Gastrocnemius medialis (tissue), 4 donors: ENCODE measurements around the gene EYS. TPM values are rescaled to one million over a fixed set of nuclear protein-coding genes. Genes with fewer than 3 reads are reported as not detected.

ENCODE experiments used
- ATAC-seq, 2 donors: fragments of 150-250 bp; one replicate each; pipeline ENCODE4 v1.9.1; 2016
- DNase-seq, 2 donors: peaks; one replicate each; pipeline ENCODE4 v3.0.0-alpha.2; 2019
- H3K27ac ChIP-seq, 4 donors: fragments of 200-600 bp; sonication (generic); 1 replicate in 1 of 4; 2 replicates in 3 of 4; pipeline ENCODE4 v1.5.1; 2016 to 2018; ENCODE audit warnings: mild to moderate bottlenecking in 2 of 4, moderate library complexity in 1 of 4
- H3K27me3 ChIP-seq, 3 donors: fragments of 200-600 bp; sonication (generic) in 2 of 3; 1 replicate in 1 of 3; 2 replicates in 2 of 3; pipeline versions ENCODE4 v1.5.1 to v1.6.0; 2016 to 2019; ENCODE audit warnings: mild to moderate bottlenecking in 1 of 3, moderate library complexity in 1 of 3
- H3K36me3 ChIP-seq, 2 donors: fragments of 200-600 bp; sonication (generic) in 1 of 2; one replicate each; pipeline ENCODE4 v1.5.1; 2017 to 2018
- H3K4me1 ChIP-seq, 2 donors: fragments of 200-600 bp; sonication (generic) in 1 of 2; one replicate each; pipeline ENCODE4 v1.5.1; 2016 to 2017; ENCODE audit warnings: mild to moderate bottlenecking in 2 of 2
- H3K4me3 ChIP-seq, 4 donors: fragments of 200-600 bp; sonication (generic) in 3 of 4; 1 replicate in 1 of 4; 2 replicates in 3 of 4; pipeline ENCODE4 v1.5.1; 2016 to 2019; ENCODE audit warnings: mild to moderate bottlenecking in 2 of 4
- H3K9me3 ChIP-seq, 3 donors: fragments of 200-600 bp; sonication (generic) in 2 of 3; 1 replicate in 1 of 3; 2 replicates in 2 of 3; pipeline ENCODE4 v1.5.1; 2016 to 2019
- POLR2A ChIP-seq, 2 donors: fragments of 450-650 bp; IDR thresholded peaks; one replicate each; pipeline ENCODE4 v1.6.1; 2017; ENCODE audit warnings: antibody characterized with exemption in 2 of 2, mild to moderate bottlenecking in 2 of 2, moderate library complexity in 2 of 2
- in situ Hi-C, 4 donors: fragments of 200-750 bp; cut with MboI; loops; one replicate each; pipeline versions ENCODE4 v1.15.0 to v1.8.0; 2017; ENCODE audit warnings: low sequenced_read_pairs in 4 of 4
- intact Hi-C: fragments of 100-400 bp; cut with DNase I; formaldehyde crosslinking; loops from one replicate; pipeline ENCODE4 v1.15.1; 2023; ENCODE audit warnings: low total_unique reads
- total RNA-seq, 4 donors: library from RNA; depleted of rRNA; stranded (reverse); fragments of >200 nt; gene quantifications; one replicate each; pipeline versions ENCODE4 v1.1.0 to v1.2.3, GENCODE V29; 2016
- TF ChIP-seq, protein P1 (sequence below), 5 experiments: fragments of 450-650 bp in 3 of 5; fragments of 200-600 bp in 2 of 5; sonication (generic) in 2 of 5; IDR thresholded peaks in 4 of 5; conservative IDR thresholded peaks in 1 of 5; 1 replicate in 4 of 5; 2 replicates in 1 of 5; pipeline ENCODE4 v1.5.1; 2016 to 2019; ENCODE audit warnings: antibody characterized with exemption in 5 of 5, mild to moderate bottlenecking in 3 of 5, moderate library complexity in 3 of 5

EYS gene
- total RNA-seq, 4 donors from 2014 or later = 0.20 TPM; not detected in 3

- Histone ChIP-seq H3K9me3 (no peaks in the 10 kb centered on the region), H3K36me3 (no peaks in the 10 kb centered on the region), H3K27ac (no peak overlapping the region), H3K4me3 (no peak overlapping the region), H3K4me1 (no peaks in the 10 kb centered on the region), H3K27me3 (no peaks in the 10 kb centered on the region)
- no peak for ATAC-seq
- intact Hi-C loops (no loop called here), in situ Hi-C loops (no loop called here)
- DNase-seq = no peak
- TF ChIP-seq POLR2A (IDR thresholded peaks at IDR 0.05) = no peak
- TF ChIP-seq, protein P1, sequence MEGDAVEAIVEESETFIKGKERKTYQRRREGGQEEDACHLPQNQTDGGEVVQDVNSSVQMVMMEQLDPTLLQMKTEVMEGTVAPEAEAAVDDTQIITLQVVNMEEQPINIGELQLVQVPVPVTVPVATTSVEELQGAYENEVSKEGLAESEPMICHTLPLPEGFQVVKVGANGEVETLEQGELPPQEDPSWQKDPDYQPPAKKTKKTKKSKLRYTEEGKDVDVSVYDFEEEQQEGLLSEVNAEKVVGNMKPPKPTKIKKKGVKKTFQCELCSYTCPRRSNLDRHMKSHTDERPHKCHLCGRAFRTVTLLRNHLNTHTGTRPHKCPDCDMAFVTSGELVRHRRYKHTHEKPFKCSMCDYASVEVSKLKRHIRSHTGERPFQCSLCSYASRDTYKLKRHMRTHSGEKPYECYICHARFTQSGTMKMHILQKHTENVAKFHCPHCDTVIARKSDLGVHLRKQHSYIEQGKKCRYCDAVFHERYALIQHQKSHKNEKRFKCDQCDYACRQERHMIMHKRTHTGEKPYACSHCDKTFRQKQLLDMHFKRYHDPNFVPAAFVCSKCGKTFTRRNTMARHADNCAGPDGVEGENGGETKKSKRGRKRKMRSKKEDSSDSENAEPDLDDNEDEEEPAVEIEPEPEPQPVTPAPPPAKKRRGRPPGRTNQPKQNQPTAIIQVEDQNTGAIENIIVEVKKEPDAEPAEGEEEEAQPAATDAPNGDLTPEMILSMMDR (IDR thresholded peaks at IDR 0.05 in 4 of 5, conservative IDR thresholded peaks at IDR 0.05 in 1 of 5) = no peak
Observed at GRCh38 chr6:64838726-64839125, 868.3 kb downstream of the EYS start.

DNA sequence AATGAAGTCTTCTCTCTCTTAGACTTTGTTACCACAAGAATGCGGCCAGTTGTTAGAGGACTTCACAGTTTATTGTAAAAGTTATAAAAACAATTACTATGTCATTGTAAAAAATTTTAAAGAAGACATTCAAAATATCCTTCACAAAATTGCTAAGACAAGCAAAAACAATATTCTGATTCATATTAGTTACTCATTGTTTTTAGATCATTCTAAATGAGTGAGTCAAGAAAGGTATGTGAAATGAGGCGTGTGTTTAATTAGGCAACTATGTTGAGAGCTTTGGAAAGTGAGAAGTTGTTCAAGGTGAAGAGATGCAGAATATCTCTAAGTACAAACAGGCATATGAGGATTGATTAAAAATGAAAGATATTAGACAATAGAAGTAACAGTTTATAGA, 875.3 kb downstream of the EYS start:
- TF ChIP-seq POLR2A (IDR thresholded peaks at IDR 0.05) = no peak
- TF ChIP-seq, protein P1 (IDR thresholded peaks at IDR 0.05 in 4 of 5, conservative IDR thresholded peaks at IDR 0.05 in 1 of 5) = no peak
- in situ Hi-C loops (no loop called here), intact Hi-C loops (no loop called here)
- Histone ChIP-seq H3K4me3 (no peak overlapping the region), H3K27ac (no peak overlapping the region), H3K4me1 (no peaks in the 10 kb centered on the region), H3K36me3 (no peaks in the 10 kb centered on the region), H3K27me3 (no peaks in the 10 kb centered on the region), H3K9me3 (no peaks in the 10 kb centered on the region)
- no peak for ATAC-seq
- no peak for DNase-seq

GRCh38 chr6:64817525-64817924, 889.5 kb downstream of the EYS start:
- ATAC-seq = no peak
- Histone ChIP-seq H3K4me1 (no peaks in the 10 kb centered on the region), H3K27ac (no peak overlapping the region), H3K4me3 (no peak overlapping the region), H3K27me3 (no peaks in the 10 kb centered on the region), H3K9me3 (no peaks in the 10 kb centered on the region), H3K36me3 (no peaks in the 10 kb centered on the region)
- no peak for TF ChIP-seq POLR2A (IDR thresholded peaks at IDR 0.05)
- TF ChIP-seq, protein P1 (IDR thresholded peaks at IDR 0.05 in 4 of 5, conservative IDR thresholded peaks at IDR 0.05 in 1 of 5) = no peak
- no peak for DNase-seq
- in situ Hi-C loops = no loop called here
- intact Hi-C loops = no loop called here

DNA sequence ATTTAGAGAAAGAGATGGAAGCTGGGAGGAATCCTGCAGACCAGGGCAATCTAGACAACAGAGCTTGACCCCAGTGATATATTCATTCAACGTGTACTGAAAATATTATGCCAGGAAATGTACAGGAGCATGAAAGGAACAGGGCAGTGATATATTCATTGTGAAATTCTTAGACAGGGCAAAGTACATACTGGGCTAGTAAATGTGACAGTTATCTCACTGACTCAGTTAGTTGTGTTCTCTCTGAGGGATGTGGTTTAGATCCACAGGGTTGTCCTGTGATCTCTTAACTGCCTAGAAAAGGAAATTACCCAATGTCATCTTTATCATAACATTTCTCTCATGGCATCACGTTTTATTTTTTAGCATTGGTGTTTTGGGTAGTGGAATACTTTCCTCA, 891.3 kb downstream of the EYS start:
- Histone ChIP-seq H3K36me3 (no peaks in the 10 kb centered on the region), H3K9me3 (no peaks in the 10 kb centered on the region), H3K27ac (no peak overlapping the region), H3K27me3 (no peaks in the 10 kb centered on the region), H3K4me3 (no peak overlapping the region), H3K4me1 (no peaks in the 10 kb centered on the region)
- DNase-seq (no peak), ATAC-seq (no peak)
- no peak for TF ChIP-seq POLR2A (IDR thresholded peaks at IDR 0.05)
- TF ChIP-seq, protein P1 (IDR thresholded peaks at IDR 0.05 in 4 of 5, conservative IDR thresholded peaks at IDR 0.05 in 1 of 5) = no peak
- intact Hi-C loops (no loop called here), in situ Hi-C loops (no loop called here)

DNA sequence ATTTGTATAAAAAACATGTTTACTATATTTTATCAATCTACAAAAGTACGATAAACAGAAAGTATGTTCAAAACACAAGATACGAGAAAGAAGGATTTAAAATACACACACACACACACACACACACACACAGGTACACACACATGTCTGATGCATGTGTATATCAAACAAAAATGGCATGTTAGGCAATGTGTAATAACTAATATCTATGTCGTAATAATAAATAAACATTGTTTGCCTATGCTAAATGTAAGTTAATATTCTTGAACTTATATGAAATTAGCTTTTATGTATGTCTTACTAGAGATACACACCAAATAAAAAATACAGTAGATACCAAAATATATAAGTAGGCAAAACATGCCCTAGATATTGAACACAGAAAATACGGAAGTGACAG, 894.9 kb downstream of the EYS start:
- Histone ChIP-seq H3K4me3 (no peak overlapping the region), H3K9me3 (no peaks in the 10 kb centered on the region), H3K27me3 (no peaks in the 10 kb centered on the region), H3K4me1 (no peaks in the 10 kb centered on the region), H3K27ac (no peak overlapping the region), H3K36me3 (no peaks in the 10 kb centered on the region)
- ATAC-seq (no peak), DNase-seq (no peak)
- TF ChIP-seq, protein P1 (IDR thresholded peaks at IDR 0.05 in 4 of 5, conservative IDR thresholded peaks at IDR 0.05 in 1 of 5) = no peak
- TF ChIP-seq POLR2A (IDR thresholded peaks at IDR 0.05) = no peak
- in situ Hi-C loops = no loop called here
- intact Hi-C loops = no loop called here
